HG03095 (cell line): ENCODE results near the gene USP40.

Experiments
- ATAC-seq: cut with Tn5 transposase; IDR thresholded peaks from one replicate; pipeline ENCODE4 v1.9.1; 2021; ENCODE audit warnings: moderate library complexity; ENCODE audit not compliant: unreplicated experiment

USP40 gene

GRCh38 chr2:233430081-233430480 is 136.5 kb downstream of the USP40 start:
- ATAC-seq, result no peak

DNA sequence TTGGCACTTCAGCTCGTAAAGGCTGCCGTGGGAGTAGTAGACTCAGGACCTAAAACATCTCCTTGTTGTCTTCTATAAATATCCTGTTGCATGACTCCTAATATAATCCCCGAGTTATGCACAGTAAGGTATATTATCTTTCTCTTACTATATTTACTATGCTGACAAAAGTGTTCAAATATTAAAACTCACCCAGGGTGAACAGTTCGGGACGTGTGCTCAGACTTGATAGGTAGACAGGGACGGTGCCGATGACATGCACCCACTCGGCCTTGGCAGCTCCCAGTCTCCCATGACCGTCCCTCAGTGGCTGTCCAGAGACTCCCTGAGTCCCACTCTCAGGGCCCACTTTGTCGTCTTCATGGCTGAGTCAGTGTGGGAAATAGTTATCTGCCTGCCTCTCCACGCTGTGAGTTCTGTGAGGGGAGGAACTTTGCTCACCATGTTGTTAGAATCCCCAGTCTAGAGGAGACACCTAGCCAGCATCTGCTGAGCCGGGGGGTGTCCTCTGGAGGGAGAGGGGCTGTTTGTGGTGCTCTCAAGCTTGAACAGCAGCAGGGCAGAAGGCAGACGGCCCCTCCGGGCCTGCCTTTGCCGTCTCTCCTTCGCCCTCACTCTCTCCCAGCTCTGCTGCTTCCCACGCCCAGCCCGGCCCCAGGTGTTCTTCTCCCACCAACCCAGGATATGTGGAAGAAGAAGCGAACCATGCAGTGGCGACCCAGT is 137.2 kb downstream of the USP40 start:
- no peak for ATAC-seq

- no peak for ATAC-seq
These were observed 138.1 kb downstream of the USP40 start for GRCh38 chr2:233428438-233428837.

GRCh38 chr2:233428008-233428407 is 138.6 kb downstream of the USP40 start:
- no peak for ATAC-seq

DNA sequence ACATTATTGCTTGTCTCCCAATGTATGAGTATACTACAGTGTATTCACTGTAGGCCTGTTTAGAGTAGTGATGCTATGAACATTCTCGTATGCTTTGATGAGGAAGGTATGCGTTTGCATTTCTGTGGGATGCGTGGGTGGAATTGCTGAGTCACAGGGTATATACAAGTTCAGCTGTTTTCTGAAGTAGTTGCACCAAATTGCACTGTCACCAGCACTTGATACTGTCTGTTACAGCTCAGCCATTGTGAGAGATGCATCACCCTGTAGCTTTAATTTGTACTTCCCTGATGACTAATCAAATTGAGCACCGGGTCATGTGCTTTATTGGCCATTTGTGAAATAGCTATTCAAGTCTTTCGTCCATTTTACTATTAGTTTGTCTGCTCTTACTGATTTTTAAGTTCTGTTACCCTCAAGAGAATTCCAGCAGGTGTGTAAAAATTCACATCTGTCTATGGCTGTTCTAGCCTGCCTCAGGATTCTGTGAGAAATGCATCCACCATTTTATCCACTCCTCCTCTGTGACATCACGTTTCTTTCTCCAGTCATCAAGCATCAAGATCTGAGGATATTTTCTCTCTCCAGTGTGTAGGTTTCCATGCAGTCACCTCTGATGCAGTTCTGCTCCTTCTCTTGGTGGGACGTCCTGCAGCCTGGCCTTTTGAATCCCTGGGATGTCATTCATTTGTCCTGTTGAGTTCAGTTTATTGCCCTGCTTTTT is 139.8 kb downstream of the USP40 start:
- ATAC-seq, result no peak
